Measurements from ENCODE around the gene KIAA1217.

KIAA1217 gene

GRCh38 chr10:24596217-24596930, 387.4 kb downstream of the KIAA1217 start:
- DNase-seq (ENCODE audit: low read depth), result no peak

GRCh38 chr10:24597426-24597825, 388.5 kb downstream of the KIAA1217 start:
- DNase-seq (ENCODE audit: low read depth), result no peak
